HEK293T (cell line): ENCODE measurements around the gene RAPH1.

Experiments
- BHLHE40 ChIP-seq: fragments of 450-650 bp; IDR thresholded peaks from 2 replicates; pipeline ENCODE4 v1.6.1; 2016; ENCODE audit warnings: mild to moderate bottlenecking, moderate library complexity, borderline replicate concordance
- ELF4 ChIP-seq: fragments of 450-650 bp; IDR thresholded peaks from 2 replicates; pipeline ENCODE4 v1.6.1; 2017; ENCODE audit warnings: antibody characterized with exemption
- FOXK2 ChIP-seq: fragments of 450-650 bp; IDR thresholded peaks from 2 replicates; pipeline ENCODE4 v1.6.1; 2016; ENCODE audit warnings: mild to moderate bottlenecking
- HDGF ChIP-seq: fragments of 450-650 bp; IDR thresholded peaks from 2 replicates; pipeline ENCODE4 v1.6.1; 2017; ENCODE audit warnings: antibody characterized with exemption, borderline replicate concordance
- LEF1 ChIP-seq: fragments of 450-650 bp; IDR thresholded peaks from 2 replicates; pipeline ENCODE4 v1.6.1; 2017; ENCODE audit warnings: mild to moderate bottlenecking, borderline replicate concordance
- SP1 ChIP-seq: fragments of 450-650 bp; IDR thresholded peaks from 2 replicates; pipeline ENCODE4 v1.6.1; 2017

- TF ChIP-seq BHLHE40 (no peak), SP1 (no peak), HDGF (no peak), FOXK2 (no peak), LEF1 (no peak), ELF4 (no peak)
These were observed 1.2 kb downstream of the RAPH1 start for GRCh38 chr2:203533676-203534591.
